Measurements from ENCODE around the gene SPEG.
A peak's percentile ranks its signal among the peaks of the same experiment; 100 is the strongest.

SPEG gene

DNA sequence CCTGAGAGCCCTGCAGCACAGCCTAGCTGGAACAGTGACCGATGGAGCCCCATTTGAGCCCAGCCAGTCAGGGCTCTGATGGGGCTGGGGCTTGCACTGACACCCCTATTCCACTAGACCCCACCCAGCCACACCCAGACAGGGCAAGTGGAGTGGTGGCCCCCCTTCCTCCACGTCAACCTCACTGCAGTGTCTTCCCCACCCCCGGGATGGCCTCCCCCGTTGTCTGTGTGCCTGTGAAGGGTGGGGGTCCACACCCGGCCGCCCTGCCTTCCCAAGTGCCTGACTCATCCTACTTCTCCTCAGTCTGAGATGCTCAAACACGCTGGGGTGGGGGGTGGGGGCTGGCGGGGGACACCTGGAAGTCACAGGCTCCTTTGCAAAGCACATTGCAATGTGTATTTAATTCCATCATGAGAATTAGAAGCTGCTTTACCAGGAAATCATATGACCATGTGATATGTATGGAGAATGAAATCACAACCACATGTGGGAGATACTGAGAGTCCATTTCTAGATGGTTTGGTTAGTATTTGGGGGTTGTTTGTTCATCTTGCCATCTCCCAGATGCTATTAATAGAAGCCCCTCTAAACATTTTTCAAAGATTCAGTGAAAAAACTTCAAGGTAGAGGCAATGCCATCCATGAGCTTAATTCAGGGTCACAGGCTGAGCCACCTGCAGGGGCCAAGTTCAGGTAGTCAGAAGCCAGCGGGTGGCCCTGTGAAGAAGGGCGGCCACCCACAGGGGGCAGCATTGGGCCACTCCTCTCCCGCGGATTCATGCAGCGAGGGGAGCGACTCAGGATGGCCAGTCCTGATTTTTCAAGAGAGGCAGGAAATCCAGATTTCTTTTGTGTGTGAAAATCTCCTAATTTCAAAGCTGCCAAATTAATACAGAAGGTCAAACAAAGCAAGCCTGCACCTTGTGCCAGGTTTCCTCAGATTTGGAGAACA is 41.3 kb downstream of the SPEG start:
- Histone ChIP-seq H3K27ac (ENCODE audit: low read depth, low read length) (no peak overlapping the region), H3K9ac (ENCODE audit: low read length in 5 of 5) (no peak overlapping the region), H3K4me3 (ENCODE audit: low read depth in 1 of 5, low read length in 5 of 5) (no peak overlapping the region), H3K27me3 (ENCODE audit: control insufficient read depth in 5 of 5, insufficient read depth in 4 of 5, low read length in 5 of 5) (peaks cover 4 to 32% (median 21%) of the 10 kb centered on the region in 5 donors), H3K4me1 (ENCODE audit: control insufficient read depth in 5 of 5, insufficient read depth in 5 of 5, low read length in 5 of 5) (no peaks in the 10 kb centered on the region), H3K36me3 (ENCODE audit: control insufficient read depth in 5 of 5, insufficient read depth in 5 of 5, low read length in 5 of 5) (no peaks in the 10 kb centered on the region), H3K9me3 (ENCODE audit: control insufficient read depth in 5 of 5, low read length in 5 of 5) (no peaks in the 10 kb centered on the region)

DNA sequence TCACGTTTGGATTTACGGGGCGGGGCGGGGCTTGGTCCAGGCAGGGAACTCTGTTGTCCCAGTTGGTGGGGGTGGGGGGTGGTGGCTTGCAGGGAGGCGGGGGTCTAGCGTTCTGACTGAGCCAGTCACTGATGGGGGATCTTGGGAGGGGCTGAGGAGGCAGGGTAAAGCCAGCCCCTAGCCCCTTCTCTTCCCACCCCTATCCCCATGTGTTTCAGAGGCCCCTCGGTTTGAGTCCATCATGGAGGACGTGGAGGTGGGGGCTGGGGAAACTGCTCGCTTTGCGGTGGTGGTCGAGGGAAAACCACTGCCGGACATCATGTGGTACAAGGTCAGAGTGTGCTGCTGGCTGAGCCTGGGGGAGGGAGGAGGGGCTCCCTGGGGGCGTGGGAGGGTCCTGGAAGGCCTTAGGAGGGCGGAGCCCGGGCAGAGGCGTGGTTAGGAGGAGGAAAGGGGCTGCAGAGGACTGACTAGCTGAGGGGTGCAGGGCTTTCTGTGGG is 42.1 kb downstream of the SPEG start:
- H3K27ac ChIP-seq (ENCODE audit: low read depth, low read length), result no peak overlapping the region
- H3K4me3 ChIP-seq (ENCODE audit: low read depth in 1 of 5, low read length in 5 of 5), result no peak overlapping the region
- H3K9me3 ChIP-seq (ENCODE audit: control insufficient read depth in 5 of 5, low read length in 5 of 5), result no peaks in the 10 kb centered on the region
- H3K4me1 ChIP-seq (ENCODE audit: control insufficient read depth in 5 of 5, insufficient read depth in 5 of 5, low read length in 5 of 5), result no peaks in the 10 kb centered on the region
- H3K27me3 ChIP-seq (ENCODE audit: control insufficient read depth in 5 of 5, insufficient read depth in 4 of 5, low read length in 5 of 5), result peaks cover 4 to 32% (median 25%) of the 10 kb centered on the region in 5 donors
- H3K36me3 ChIP-seq (ENCODE audit: control insufficient read depth in 5 of 5, insufficient read depth in 5 of 5, low read length in 5 of 5), result no peaks in the 10 kb centered on the region
- H3K9ac ChIP-seq (ENCODE audit: low read length in 5 of 5), result no peak overlapping the region

DNA sequence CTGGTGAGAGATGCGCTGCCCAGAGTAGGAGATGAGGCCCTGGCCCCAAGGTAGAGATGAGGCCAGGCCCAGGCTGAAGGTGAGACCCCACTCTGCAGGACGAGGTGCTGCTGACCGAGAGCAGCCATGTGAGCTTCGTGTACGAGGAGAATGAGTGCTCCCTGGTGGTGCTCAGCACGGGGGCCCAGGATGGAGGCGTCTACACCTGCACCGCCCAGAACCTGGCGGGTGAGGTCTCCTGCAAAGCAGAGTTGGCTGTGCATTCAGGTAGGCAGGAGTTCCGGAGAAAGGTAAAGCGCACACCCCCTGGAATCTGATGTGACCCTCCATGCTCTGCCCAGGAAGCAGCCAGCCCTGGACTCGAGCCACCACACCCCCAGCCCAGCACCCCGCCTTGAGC is 42.5 kb downstream of the SPEG start:
- H3K27ac ChIP-seq (ENCODE audit: low read depth, low read length), result no peak overlapping the region
- H3K4me3 ChIP-seq (ENCODE audit: low read depth in 1 of 5, low read length in 5 of 5), result no peak overlapping the region
- no peak overlapping the region for H3K9ac ChIP-seq (ENCODE audit: low read length in 5 of 5)
- peaks cover 4 to 31% (median 23%) of the 10 kb centered on the region in 5 donors for H3K27me3 ChIP-seq (ENCODE audit: control insufficient read depth in 5 of 5, insufficient read depth in 4 of 5, low read length in 5 of 5)
- no peaks in the 10 kb centered on the region for H3K36me3 ChIP-seq (ENCODE audit: control insufficient read depth in 5 of 5, insufficient read depth in 5 of 5, low read length in 5 of 5)
- H3K9me3 ChIP-seq (ENCODE audit: control insufficient read depth in 5 of 5, low read length in 5 of 5), result no peaks in the 10 kb centered on the region
- H3K4me1 ChIP-seq (ENCODE audit: control insufficient read depth in 5 of 5, insufficient read depth in 5 of 5, low read length in 5 of 5), result no peaks in the 10 kb centered on the region

DNA sequence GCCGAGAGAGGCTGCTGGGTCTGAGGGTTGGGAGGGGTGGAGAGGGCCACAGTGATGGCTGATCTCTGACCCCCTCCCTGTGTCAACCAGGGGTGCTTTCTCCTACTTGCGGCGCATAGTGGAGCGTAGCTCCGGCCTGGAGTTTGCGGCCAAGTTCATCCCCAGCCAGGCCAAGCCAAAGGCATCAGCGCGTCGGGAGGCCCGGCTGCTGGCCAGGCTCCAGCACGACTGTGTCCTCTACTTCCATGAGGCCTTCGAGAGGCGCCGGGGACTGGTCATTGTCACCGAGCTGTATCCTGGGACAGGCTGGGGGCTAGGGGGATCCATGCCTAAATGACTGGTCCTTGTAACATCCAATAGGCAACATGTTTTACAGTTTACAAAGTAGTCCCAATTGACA is 43.2 kb downstream of the SPEG start:
- no peaks in the 10 kb centered on the region for H3K36me3 ChIP-seq (ENCODE audit: control insufficient read depth in 5 of 5, insufficient read depth in 5 of 5, low read length in 5 of 5)
- no peak overlapping the region for H3K27ac ChIP-seq (ENCODE audit: low read depth, low read length)
- H3K4me3 ChIP-seq (ENCODE audit: low read depth in 1 of 5, low read length in 5 of 5), result no peak overlapping the region

DNA sequence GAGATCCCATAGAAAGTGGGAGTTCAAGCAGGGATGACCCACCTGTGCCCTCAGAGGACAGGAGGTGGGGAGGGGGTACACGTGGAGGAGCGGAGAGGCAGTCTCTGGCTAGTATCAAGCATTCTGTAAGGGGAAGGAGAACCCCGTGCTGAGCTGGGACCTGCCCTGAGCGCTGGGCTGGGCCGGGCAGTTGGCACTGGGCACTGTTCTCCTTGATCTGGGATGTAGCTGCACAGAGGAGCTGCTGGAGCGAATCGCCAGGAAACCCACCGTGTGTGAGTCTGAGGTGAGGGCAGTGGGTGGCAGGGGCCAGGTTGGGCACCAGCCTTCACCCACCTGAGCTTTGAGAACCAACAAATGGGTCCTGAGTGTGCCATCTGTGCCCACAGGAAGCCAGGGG is 44.3 kb downstream of the SPEG start:
- H3K4me3 ChIP-seq (ENCODE audit: low read depth in 1 of 5, low read length in 5 of 5), result no peak overlapping the region
- H3K9ac ChIP-seq (ENCODE audit: low read length in 5 of 5), result no peak overlapping the region
- peaks cover 14 to 40% (median 28%) of the 10 kb centered on the region in 5 donors for H3K27me3 ChIP-seq (ENCODE audit: control insufficient read depth in 5 of 5, insufficient read depth in 4 of 5, low read length in 5 of 5)
- peaks cover 0 to 2% (median 2%) of the 10 kb centered on the region in 5 donors for H3K4me1 ChIP-seq (ENCODE audit: control insufficient read depth in 5 of 5, insufficient read depth in 5 of 5, low read length in 5 of 5)
- H3K36me3 ChIP-seq (ENCODE audit: control insufficient read depth in 5 of 5, insufficient read depth in 5 of 5, low read length in 5 of 5), result no peaks in the 10 kb centered on the region
- H3K9me3 ChIP-seq (ENCODE audit: control insufficient read depth in 5 of 5, low read length in 5 of 5), result no peaks in the 10 kb centered on the region
- H3K27ac ChIP-seq (ENCODE audit: low read depth, low read length), result no peak overlapping the region

More for the DNA sequence above, 43.2 kb downstream of the SPEG start:
- Histone ChIP-seq H3K27me3 (ENCODE audit: control insufficient read depth in 5 of 5, insufficient read depth in 4 of 5, low read length in 5 of 5) (peaks cover 8 to 30% (median 23%) of the 10 kb centered on the region in 5 donors), H3K9ac (ENCODE audit: low read length in 5 of 5) (no peak overlapping the region), H3K4me1 (ENCODE audit: control insufficient read depth in 5 of 5, insufficient read depth in 5 of 5, low read length in 5 of 5) (no peaks in the 10 kb centered on the region), H3K9me3 (ENCODE audit: control insufficient read depth in 5 of 5, low read length in 5 of 5) (no peaks in the 10 kb centered on the region)

DNA sequence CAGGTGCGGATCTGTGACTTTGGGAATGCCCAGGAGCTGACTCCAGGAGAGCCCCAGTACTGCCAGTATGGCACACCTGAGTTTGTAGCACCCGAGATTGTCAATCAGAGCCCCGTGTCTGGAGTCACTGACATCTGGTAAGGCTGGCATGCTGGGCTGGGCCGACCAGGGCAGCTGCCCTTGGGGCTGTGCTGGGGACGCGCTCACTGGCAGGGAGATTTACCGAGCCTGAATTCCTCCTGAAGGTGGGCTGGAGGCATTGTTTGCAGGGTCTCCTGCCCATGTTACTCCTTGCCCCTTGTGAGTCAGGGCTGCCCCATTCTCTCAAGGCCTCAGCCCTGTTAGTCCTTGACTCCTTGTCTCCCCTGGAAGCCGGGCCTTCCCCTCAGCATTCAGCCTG is 45.4 kb downstream of the SPEG start:
- Histone ChIP-seq H3K27ac (ENCODE audit: low read depth, low read length) (no peak overlapping the region), H3K27me3 (ENCODE audit: control insufficient read depth in 5 of 5, insufficient read depth in 4 of 5, low read length in 5 of 5) (peaks cover 23 to 51% (median 38%) of the 10 kb centered on the region in 5 donors), H3K4me1 (ENCODE audit: control insufficient read depth in 5 of 5, insufficient read depth in 5 of 5, low read length in 5 of 5) (peaks cover 0 to 13% (median 13%) of the 10 kb centered on the region in 5 donors), H3K36me3 (ENCODE audit: control insufficient read depth in 5 of 5, insufficient read depth in 5 of 5, low read length in 5 of 5) (no peaks in the 10 kb centered on the region), H3K9ac (ENCODE audit: low read length in 5 of 5) (no peak overlapping the region), H3K4me3 (ENCODE audit: low read depth in 1 of 5, low read length in 5 of 5) (no peak overlapping the region), H3K9me3 (ENCODE audit: control insufficient read depth in 5 of 5, low read length in 5 of 5) (no peaks in the 10 kb centered on the region)

DNA sequence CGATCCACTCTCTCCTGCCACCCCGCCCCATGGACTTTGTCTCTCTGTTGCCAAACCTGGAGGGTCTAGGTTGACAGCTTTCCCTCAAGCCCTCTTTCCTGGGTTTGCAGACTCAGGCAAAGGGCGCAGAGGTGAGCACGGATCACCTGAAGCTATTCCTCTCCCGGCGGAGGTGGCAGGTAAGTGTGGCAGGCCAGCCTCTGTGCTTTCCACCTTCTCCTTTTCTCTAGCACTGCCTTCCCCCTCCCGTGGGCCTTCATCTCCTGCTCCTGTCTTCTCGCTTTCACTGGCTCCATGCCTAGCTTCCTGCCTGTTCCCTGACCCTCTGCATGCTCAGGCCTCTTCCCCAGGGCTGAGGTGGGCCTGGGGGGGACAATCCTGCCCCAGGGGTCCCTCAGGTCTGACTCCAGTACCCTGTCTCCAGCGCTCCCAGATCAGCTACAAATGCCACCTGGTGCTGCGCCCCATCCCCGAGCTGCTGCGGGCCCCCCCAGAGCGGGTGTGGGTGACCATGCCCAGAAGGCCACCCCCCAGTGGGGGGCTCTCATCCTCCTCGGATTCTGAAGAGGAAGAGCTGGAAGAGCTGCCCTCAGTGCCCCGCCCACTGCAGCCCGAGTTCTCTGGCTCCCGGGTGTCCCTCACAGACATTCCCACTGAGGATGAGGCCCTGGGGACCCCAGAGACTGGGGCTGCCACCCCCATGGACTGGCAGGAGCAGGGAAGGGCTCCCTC is 48.2 kb downstream of the SPEG start:
- H3K36me3 ChIP-seq (ENCODE audit: control insufficient read depth in 5 of 5, insufficient read depth in 5 of 5, low read length in 5 of 5), result no peaks in the 10 kb centered on the region
- no peak overlapping the region for H3K27ac ChIP-seq (ENCODE audit: low read depth, low read length)
- no peak overlapping the region for H3K4me3 ChIP-seq (ENCODE audit: low read depth in 1 of 5, low read length in 5 of 5)
- H3K9me3 ChIP-seq (ENCODE audit: control insufficient read depth in 5 of 5, low read length in 5 of 5), result no peaks in the 10 kb centered on the region
- H3K27me3 ChIP-seq (ENCODE audit: control insufficient read depth in 5 of 5, insufficient read depth in 4 of 5, low read length in 5 of 5), result peaks cover 38 to 60% (median 54%) of the 10 kb centered on the region in 5 donors
- H3K4me1 ChIP-seq (ENCODE audit: control insufficient read depth in 5 of 5, insufficient read depth in 5 of 5, low read length in 5 of 5), result peaks cover 0 to 14% (median 13%) of the 10 kb centered on the region in 5 donors
- H3K9ac ChIP-seq (ENCODE audit: low read length in 5 of 5), result no peak overlapping the region

DNA sequence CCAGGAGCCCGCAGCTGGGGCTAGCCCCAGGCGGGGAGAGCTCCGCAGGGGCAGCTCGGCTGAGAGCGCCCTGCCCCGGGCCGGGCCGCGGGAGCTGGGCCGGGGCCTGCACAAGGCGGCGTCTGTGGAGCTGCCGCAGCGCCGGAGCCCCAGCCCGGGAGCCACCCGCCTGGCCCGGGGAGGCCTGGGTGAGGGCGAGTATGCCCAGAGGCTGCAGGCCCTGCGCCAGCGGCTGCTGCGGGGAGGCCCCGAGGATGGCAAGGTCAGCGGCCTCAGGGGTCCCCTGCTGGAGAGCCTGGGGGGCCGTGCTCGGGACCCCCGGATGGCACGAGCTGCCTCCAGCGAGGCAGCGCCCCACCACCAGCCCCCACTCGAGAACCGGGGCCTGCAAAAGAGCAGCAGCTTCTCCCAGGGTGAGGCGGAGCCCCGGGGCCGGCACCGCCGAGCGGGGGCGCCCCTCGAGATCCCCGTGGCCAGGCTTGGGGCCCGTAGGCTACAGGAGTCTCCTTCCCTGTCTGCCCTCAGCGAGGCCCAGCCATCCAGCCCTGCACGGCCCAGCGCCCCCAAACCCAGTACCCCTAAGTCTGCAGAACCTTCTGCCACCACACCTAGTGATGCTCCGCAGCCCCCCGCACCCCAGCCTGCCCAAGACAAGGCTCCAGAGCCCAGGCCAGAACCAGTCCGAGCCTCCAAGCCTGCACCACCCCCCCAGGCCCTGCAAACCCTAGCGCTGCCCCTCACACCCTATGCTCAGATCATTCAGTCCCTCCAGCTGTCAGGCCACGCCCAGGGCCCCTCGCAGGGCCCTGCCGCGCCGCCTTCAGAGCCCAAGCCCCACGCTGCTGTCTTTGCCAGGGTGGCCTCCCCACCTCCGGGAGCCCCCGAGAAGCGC is 49.1 kb downstream of the SPEG start:
- Histone ChIP-seq H3K9me3 (ENCODE audit: control insufficient read depth in 5 of 5, low read length in 5 of 5) (no peaks in the 10 kb centered on the region), H3K4me1 (ENCODE audit: control insufficient read depth in 5 of 5, insufficient read depth in 5 of 5, low read length in 5 of 5) (peaks cover 0 to 14% (median 13%) of the 10 kb centered on the region in 5 donors), H3K27ac (ENCODE audit: low read depth, low read length) (no peak overlapping the region), H3K4me3 (ENCODE audit: low read depth in 1 of 5, low read length in 5 of 5) (peak overlapping the region in 3 of 5 donors; percentile 22 to 50 (median 31)), H3K27me3 (ENCODE audit: control insufficient read depth in 5 of 5, insufficient read depth in 4 of 5, low read length in 5 of 5) (peaks cover 38 to 64% (median 60%) of the 10 kb centered on the region in 5 donors), H3K9ac (ENCODE audit: low read length in 5 of 5) (no peak overlapping the region), H3K36me3 (ENCODE audit: control insufficient read depth in 5 of 5, insufficient read depth in 5 of 5, low read length in 5 of 5) (no peaks in the 10 kb centered on the region)

DNA sequence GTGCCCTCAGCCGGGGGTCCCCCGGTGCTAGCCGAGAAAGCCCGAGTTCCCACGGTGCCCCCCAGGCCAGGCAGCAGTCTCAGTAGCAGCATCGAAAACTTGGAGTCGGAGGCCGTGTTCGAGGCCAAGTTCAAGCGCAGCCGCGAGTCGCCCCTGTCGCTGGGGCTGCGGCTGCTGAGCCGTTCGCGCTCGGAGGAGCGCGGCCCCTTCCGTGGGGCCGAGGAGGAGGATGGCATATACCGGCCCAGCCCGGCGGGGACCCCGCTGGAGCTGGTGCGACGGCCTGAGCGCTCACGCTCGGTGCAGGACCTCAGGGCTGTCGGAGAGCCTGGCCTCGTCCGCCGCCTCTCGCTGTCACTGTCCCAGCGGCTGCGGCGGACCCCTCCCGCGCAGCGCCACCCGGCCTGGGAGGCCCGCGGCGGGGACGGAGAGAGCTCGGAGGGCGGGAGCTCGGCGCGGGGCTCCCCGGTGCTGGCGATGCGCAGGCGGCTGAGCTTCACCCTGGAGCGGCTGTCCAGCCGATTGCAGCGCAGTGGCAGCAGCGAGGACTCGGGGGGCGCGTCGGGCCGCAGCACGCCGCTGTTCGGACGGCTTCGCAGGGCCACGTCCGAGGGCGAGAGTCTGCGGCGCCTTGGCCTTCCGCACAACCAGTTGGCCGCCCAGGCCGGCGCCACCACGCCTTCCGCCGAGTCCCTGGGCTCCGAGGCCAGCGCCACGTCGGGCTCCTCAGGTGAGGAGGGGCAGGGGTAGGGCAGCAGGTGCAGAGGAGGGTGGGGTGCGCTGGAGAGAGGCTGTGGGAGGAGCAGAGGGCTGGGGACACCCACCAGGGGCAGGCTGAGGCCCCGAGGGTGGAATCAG is 49.9 kb downstream of the SPEG start:
- Histone ChIP-seq H3K9me3 (ENCODE audit: control insufficient read depth in 5 of 5, low read length in 5 of 5) (no peaks in the 10 kb centered on the region), H3K27me3 (ENCODE audit: control insufficient read depth in 5 of 5, insufficient read depth in 4 of 5, low read length in 5 of 5) (peaks cover 38 to 66% (median 63%) of the 10 kb centered on the region in 5 donors), H3K9ac (ENCODE audit: low read length in 5 of 5) (no peak overlapping the region), H3K27ac (ENCODE audit: low read depth, low read length) (no peak overlapping the region), H3K4me3 (ENCODE audit: low read depth in 1 of 5, low read length in 5 of 5) (peak overlapping the region in 3 of 5 donors; percentile 22 to 50 (median 31)), H3K36me3 (ENCODE audit: control insufficient read depth in 5 of 5, insufficient read depth in 5 of 5, low read length in 5 of 5) (no peaks in the 10 kb centered on the region), H3K4me1 (ENCODE audit: control insufficient read depth in 5 of 5, insufficient read depth in 5 of 5, low read length in 5 of 5) (peaks cover 0 to 14% (median 13%) of the 10 kb centered on the region in 5 donors)

All from subcutaneous abdominal adipose tissue (tissue), 5 donors.